ENCODE data around the gene CHI3L1. TPM values are rescaled to one million over a fixed set of nuclear protein-coding genes. Genes with fewer than 3 reads are reported as not detected.

CHI3L1 gene
- total RNA-seq, 1 donor from 2014 or later = not detected

DNA sequence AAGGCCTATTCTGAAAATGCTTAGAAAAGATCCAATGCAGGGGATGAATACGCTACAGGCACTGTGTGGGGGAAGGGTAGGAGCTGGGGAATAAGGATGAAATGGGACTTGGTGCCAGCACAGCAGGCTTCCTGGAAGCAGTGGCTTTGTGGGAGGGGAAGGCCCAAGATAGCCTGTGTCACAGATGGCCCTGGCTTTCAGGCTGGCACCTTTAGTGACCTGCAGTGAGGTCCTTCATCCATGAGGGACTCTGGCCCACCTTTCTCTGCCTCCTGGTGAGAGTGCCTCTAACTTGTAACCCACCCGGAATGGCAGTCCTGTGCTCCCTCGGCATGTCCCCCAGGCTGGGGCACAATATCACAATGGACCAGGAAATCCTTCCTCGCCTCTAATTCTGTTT, 919 bp downstream of the CHI3L1 start:
- H3K27ac Mint-ChIP-seq = no peak overlapping the region
- H3K27me3 Mint-ChIP-seq (ENCODE audit: insufficient read depth) = peaks cover 9% of the 10 kb centered on the region
- intact Hi-C loops (cut with micrococcal nuclease) = no loop called here
- DNase-seq (ENCODE audit: low spot score) = no peak
- no peaks in the 10 kb centered on the region for H3K4me1 Mint-ChIP-seq (ENCODE audit: low read depth)
- H3K9me3 Mint-ChIP-seq = no peaks in the 10 kb centered on the region
- H3K36me3 Mint-ChIP-seq (ENCODE audit: low read depth) = no peaks in the 10 kb centered on the region
- H3K4me3 Mint-ChIP-seq = no peak overlapping the region

DNA sequence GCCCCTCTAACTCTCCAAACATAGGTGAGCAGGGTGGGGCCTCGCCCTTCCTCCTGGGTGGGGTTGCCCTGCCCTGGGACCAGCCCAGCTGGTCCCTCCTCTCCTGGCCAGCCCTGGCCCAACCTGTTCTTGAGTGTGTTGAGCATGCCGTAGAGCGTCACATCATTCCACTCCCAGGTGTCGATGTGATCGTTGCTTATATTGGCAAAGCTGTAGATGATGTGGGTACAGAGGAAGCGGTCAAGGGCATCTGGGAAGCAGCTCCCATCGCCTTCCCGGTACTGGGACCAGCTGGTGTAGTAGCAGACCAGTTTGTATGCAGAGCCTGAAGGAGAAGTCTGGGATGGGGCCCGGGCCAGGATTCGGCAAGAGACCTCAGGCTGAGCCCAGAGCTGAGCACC, 1.4 kb downstream of the CHI3L1 start:
- H3K9me3 Mint-ChIP-seq = no peaks in the 10 kb centered on the region
- intact Hi-C loops (cut with micrococcal nuclease) = no loop called here
- no peak overlapping the region for H3K27ac Mint-ChIP-seq
- H3K4me3 Mint-ChIP-seq = no peak overlapping the region
- no peak for DNase-seq (ENCODE audit: low spot score)
- peaks cover 9% of the 10 kb centered on the region for H3K27me3 Mint-ChIP-seq (ENCODE audit: insufficient read depth)
- no peaks in the 10 kb centered on the region for H3K4me1 Mint-ChIP-seq (ENCODE audit: low read depth)
- no peaks in the 10 kb centered on the region for H3K36me3 Mint-ChIP-seq (ENCODE audit: low read depth)

DNA sequence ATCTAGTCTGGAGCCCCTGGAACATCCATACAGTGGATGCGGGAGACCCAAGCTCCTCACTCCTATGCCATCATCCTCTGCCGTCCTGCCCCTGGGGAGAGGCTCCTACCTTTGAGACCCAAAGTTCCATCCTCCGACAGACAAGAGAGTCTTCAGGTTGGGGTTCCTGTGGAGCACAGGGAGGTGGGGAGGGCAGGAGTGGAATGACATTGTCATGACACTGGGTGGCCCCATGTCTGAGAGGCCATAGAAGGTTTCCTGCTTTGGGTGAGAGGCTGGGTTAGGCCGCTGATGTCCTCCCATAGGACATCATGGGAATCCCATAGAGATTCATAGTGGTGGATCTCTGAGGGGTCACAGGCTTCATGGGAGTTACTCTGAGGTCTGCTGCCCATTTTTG, 2.0 kb downstream of the CHI3L1 start:
- Mint-ChIP-seq H3K27me3 (ENCODE audit: insufficient read depth) (peaks cover 9% of the 10 kb centered on the region), H3K36me3 (ENCODE audit: low read depth) (no peaks in the 10 kb centered on the region), H3K9me3 (no peaks in the 10 kb centered on the region), H3K4me1 (ENCODE audit: low read depth) (no peaks in the 10 kb centered on the region), H3K4me3 (no peak overlapping the region), H3K27ac (no peak overlapping the region)
- no peak for DNase-seq (ENCODE audit: low spot score)
- intact Hi-C loops (cut with micrococcal nuclease) = no loop called here

DNA sequence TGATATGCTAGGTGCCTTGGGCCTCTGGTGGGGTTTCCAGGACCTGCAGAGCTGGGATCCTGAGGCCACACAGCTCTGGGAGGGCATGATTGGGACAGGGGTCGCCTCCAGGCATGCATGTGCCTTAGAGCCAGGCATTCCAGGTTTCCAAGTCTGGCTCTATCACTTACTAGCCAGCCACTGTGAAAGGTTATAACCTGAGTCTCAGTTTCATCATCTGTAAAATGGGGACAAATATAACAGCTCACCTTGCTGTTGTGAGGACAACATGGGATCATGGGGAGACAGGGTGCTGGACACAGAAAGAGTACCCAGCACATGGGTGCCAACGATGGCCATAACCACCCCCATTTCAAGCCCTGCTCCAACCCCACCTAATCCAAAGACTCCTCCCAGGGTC, 2.7 kb downstream of the CHI3L1 start:
- intact Hi-C loops (cut with micrococcal nuclease) = no loop called here
- no peak overlapping the region for H3K4me3 Mint-ChIP-seq
- peaks cover 9% of the 10 kb centered on the region for H3K27me3 Mint-ChIP-seq (ENCODE audit: insufficient read depth)
- DNase-seq (ENCODE audit: low spot score) = no peak
- no peaks in the 10 kb centered on the region for H3K4me1 Mint-ChIP-seq (ENCODE audit: low read depth)
- H3K27ac Mint-ChIP-seq = no peak overlapping the region
- H3K36me3 Mint-ChIP-seq (ENCODE audit: low read depth) = no peaks in the 10 kb centered on the region
- H3K9me3 Mint-ChIP-seq = no peaks in the 10 kb centered on the region

DNA sequence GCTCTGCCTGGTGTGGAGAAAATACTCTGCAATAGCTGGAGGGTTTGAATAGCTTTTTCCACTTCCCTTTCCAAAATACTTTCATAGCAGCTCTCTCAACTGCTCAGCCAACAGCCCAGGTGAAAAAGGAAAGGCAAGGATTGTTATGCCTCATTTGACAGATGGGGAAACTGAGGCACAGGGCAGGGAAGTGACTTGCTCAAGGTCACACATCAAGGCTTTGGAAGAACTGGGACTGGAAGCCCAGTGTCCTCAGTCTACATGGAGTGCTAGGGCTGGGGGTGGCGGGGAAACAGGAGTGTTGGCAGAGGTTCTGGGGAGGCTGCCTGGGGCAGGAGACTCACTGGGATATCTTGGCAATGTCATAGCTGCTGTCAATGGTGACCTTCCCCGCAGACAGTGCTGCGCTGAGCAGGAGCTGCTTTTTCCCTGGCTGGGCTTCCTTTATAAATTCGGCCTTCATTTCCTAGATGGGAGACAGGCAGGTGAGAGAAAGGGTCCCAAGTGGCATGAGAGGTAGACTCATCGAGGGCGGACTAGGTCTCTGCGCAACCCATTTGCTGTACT, 4.0 kb downstream of the CHI3L1 start:
- Mint-ChIP-seq H3K27me3 (ENCODE audit: insufficient read depth) (peaks cover 2% of the 10 kb centered on the region), H3K4me1 (ENCODE audit: low read depth) (no peaks in the 10 kb centered on the region), H3K36me3 (ENCODE audit: low read depth) (no peaks in the 10 kb centered on the region), H3K4me3 (no peak overlapping the region), H3K9me3 (no peaks in the 10 kb centered on the region), H3K27ac (no peak overlapping the region)
- intact Hi-C loops (cut with micrococcal nuclease) = no loop called here
- DNase-seq (ENCODE audit: low spot score) = no peak

DNA sequence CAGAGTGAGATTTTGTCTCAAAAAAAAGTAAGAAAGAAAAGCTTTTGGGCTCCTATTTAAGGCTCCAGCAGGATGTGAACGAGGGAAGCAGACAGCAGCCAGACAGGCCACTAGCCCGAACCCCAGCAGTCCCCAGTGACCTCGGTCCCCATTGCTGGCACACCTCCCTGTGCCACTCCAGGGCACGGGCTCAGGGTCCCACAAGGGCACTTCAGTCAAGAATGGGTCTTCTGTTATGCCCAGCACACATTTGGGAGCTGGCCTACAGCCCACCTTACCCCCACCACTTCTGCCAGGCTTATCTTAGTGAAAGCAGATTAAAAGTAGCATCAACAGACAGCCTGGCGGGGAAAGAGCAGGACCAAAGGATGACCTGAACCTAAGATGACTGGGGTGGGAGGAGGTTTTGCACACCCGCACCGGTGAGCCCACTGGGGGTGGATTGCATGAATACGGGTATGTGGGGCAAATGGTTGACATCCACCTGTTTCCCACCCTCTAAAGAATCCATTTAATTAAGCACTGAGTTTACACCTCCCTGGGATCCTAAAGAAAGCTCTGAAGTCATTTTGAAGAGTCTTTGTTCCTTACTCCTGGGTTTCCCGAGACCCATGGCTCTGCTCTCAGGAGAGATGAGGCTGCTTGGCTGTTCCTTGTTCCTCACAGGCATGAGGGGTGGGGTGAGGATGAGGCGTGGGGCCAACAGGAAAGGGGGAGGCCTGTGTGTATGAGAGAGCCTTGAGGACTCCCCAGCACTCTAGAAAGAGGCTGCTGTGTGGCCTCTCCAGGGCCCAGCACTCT, 4.7 kb downstream of the CHI3L1 start:
- peaks cover 2% of the 10 kb centered on the region for H3K27me3 Mint-ChIP-seq (ENCODE audit: insufficient read depth)

DNA sequence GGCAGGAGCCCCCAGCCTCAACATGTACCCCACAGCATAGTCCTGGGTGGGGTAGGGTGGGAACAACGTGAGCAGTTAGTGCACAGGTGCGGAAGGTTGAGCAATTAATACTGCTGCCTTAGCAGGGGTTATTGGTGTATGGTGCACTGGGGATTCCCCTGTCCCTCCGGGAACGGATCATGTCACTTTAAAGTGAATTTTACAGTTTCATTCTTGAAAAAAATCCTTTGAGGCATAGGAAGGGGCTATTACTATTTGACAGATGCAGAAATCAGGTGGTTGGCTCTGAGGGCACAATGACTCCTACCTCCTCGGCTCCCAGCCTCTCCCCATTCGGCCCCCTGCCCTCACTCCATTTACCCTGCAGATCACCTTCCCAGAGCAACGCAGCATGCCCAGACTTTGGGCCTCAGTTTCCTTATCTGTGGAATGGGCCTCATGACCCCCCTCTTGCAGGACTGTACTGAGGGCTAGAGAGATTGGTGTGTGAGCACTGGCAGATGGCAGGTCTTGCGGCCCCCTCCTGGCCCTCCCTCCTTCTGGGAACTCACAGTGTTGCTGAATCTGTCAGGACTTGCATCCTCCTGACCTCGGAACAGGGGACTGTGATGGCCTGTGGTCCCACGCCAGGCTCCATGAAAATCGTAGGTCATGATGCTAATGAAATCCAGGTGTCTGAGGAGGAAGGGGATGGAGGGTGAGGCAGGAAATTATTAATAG, 5.7 kb downstream of the CHI3L1 start:
- DNase-seq (ENCODE audit: low spot score) = no peak
- Mint-ChIP-seq H3K9me3 (no peaks in the 10 kb centered on the region), H3K4me1 (ENCODE audit: low read depth) (no peaks in the 10 kb centered on the region), H3K27me3 (ENCODE audit: insufficient read depth) (peaks cover under 1% of the 10 kb centered on the region), H3K4me3 (no peak overlapping the region), H3K36me3 (ENCODE audit: low read depth) (no peaks in the 10 kb centered on the region), H3K27ac (no peak overlapping the region)
- intact Hi-C loops (cut with micrococcal nuclease) = no loop called here

More for the DNA sequence above, 4.7 kb downstream of the CHI3L1 start:
- no peak overlapping the region for H3K27ac Mint-ChIP-seq
- no peaks in the 10 kb centered on the region for H3K9me3 Mint-ChIP-seq
- H3K36me3 Mint-ChIP-seq (ENCODE audit: low read depth) = no peaks in the 10 kb centered on the region
- H3K4me1 Mint-ChIP-seq (ENCODE audit: low read depth) = no peaks in the 10 kb centered on the region
- no peak for DNase-seq (ENCODE audit: low spot score)
- intact Hi-C loops (cut with micrococcal nuclease) = no loop called here
- H3K4me3 Mint-ChIP-seq = no peak overlapping the region

DNA sequence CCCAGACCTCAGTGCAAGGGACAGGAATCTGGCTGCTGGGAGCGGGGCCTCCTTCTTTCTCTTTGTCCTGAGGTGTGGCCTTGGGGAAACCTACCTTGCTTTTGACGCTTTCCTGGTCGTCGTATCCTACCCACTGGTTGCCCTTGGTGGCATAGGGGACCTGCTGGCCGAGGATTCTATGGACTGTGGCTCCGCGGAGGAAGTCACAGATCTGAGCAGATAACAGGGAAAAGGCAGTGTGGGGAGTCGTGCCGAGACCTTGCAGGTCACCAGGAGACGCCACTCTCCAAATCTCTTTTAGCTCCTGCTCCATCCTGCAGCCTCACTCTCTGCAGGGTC, 6.9 kb downstream of the CHI3L1 start:
- Mint-ChIP-seq H3K36me3 (ENCODE audit: low read depth) (no peaks in the 10 kb centered on the region), H3K27ac (no peak overlapping the region), H3K4me3 (no peak overlapping the region), H3K9me3 (no peaks in the 10 kb centered on the region), H3K4me1 (ENCODE audit: low read depth) (no peaks in the 10 kb centered on the region), H3K27me3 (ENCODE audit: insufficient read depth) (peaks cover 2% of the 10 kb centered on the region)
- intact Hi-C loops (cut with micrococcal nuclease) = no loop called here
- DNase-seq (ENCODE audit: low spot score) = no peak

DNA sequence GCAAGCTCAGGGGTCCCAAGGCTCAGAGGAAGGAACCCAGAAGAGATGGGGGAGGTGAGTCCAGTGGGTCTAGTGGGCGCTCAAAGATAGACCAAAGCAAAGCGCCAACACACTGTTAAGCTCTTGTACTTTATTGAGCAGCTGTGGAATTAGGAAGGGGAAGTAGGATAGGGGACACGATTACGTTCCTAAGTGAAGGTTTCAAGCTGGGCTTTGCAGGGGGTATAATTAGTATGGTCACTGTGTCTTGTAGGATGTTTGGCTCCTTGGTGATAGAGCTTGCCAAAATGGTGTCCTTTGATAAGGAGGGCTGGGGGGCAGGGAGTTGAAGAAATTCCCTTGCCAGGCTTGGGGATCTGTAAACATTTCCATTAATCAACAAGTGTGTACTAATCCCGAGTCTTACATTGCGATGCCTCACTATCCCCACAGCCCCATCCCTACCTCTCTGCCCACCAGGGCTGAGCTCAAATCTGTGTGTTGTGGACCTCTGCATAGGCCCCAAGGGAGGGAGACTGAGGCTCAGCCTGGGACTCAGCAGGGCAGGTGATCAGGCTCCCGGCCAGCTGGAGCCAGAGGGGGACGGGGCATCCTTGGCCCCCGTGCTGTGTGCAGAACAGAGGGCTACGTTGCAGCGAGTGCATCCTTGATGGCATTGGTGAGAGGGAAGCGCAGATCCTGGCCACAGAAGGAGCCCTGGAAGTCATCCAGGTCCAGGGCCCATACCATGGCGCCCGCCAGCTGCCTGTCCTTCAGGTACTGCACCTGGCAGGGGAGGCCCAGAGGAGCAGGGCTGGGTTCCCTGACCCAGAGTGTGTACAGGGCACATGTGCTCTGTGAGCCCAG, 7.5 kb downstream of the CHI3L1 start:
- Mint-ChIP-seq H3K4me1 (ENCODE audit: low read depth) (no peaks in the 10 kb centered on the region), H3K27ac (no peak overlapping the region), H3K9me3 (no peaks in the 10 kb centered on the region), H3K4me3 (no peak overlapping the region), H3K27me3 (ENCODE audit: insufficient read depth) (peaks cover 2% of the 10 kb centered on the region), H3K36me3 (ENCODE audit: low read depth) (no peaks in the 10 kb centered on the region)
- no peak for DNase-seq (ENCODE audit: low spot score)
- intact Hi-C loops (cut with micrococcal nuclease) = no loop called here

DNA sequence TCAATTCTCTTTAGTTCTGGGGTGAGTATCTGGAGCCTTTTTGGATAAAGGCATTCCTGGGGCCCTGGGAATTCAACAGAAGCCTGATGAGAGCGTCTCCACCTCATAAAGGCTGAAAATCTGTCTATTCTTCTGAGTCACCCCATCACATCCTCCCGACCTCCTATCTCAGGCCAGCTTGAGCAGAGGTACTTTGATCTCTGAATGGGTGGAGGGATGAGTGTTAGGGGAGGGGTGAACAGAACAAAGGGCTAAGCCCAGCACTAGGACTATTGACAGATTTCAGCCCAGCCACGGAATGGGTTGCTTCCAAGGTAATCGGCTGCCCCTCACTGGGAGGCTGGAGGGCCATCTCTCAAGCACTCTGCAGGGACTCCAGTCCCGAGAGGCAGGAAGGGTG, 8.4 kb downstream of the CHI3L1 start:
- Mint-ChIP-seq H3K27me3 (ENCODE audit: insufficient read depth) (peaks cover 2% of the 10 kb centered on the region), H3K9me3 (no peaks in the 10 kb centered on the region), H3K36me3 (ENCODE audit: low read depth) (no peaks in the 10 kb centered on the region), H3K4me1 (ENCODE audit: low read depth) (no peaks in the 10 kb centered on the region), H3K27ac (no peak overlapping the region), H3K4me3 (no peak overlapping the region)
- no peak for DNase-seq (ENCODE audit: low spot score)
- intact Hi-C loops (cut with micrococcal nuclease) = no loop called here

DNA sequence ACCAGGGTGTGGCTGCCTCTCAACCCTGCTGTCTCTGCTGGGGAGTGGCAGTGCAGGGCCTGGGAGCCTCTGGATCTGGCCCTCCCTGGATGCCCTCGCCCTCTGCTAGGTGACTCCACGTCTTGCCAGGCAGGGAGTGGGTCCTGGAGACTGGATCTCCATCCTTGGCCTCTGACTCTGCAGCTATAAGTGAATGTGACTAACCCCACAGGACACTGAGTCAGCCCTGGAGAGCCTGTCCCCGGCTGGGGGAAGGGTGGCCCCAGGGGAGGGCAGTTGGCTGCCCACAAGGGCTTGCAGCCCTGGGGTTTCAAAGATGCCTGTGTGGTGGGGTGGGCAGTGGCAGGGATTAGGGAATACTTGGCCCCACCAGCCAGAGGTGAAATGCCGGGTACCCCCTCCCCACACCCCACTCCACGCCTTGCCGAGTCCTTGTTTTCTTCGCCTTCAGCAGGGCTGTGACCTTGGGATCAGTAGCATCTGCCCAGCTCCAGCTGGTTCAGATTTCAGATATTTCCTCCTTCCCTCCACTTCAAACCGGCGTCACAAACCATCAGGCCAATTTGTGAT, 8.9 kb downstream of the CHI3L1 start:
- Mint-ChIP-seq H3K4me1 (ENCODE audit: low read depth) (no peaks in the 10 kb centered on the region), H3K4me3 (no peak overlapping the region), H3K36me3 (ENCODE audit: low read depth) (no peaks in the 10 kb centered on the region), H3K9me3 (no peaks in the 10 kb centered on the region), H3K27ac (no peak overlapping the region), H3K27me3 (ENCODE audit: insufficient read depth) (peaks cover 2% of the 10 kb centered on the region)
- intact Hi-C loops (cut with micrococcal nuclease) = no loop called here
- DNase-seq (ENCODE audit: low spot score) = no peak

DNA sequence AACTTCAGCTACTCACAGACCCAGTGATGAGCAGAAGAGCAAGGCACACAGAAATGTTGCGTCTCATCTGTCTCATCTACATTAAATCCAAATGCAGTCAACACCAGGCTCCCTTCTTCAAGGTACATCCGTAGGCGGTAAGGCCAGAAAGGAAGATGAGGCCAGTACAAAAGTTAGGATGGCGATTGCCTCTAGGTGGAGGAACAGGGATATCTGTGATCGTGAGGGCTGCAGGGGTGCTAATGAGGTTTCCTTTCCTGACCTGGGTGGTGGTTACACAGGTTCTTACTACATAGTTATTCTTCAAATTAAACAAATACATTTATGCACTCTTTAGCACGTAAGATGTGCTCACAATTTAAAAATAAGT, 9.5 kb downstream of the CHI3L1 start:
- Mint-ChIP-seq H3K9me3 (no peaks in the 10 kb centered on the region), H3K4me1 (ENCODE audit: low read depth) (no peaks in the 10 kb centered on the region), H3K36me3 (ENCODE audit: low read depth) (no peaks in the 10 kb centered on the region), H3K27me3 (ENCODE audit: insufficient read depth) (peaks cover 2% of the 10 kb centered on the region), H3K4me3 (no peak overlapping the region), H3K27ac (no peak overlapping the region)
- intact Hi-C loops (cut with micrococcal nuclease) = no loop called here
- no peak for DNase-seq (ENCODE audit: low spot score)

Measured in activated T-helper 1 cell treated with anti-CD3 and anti-CD28 coated beads, Interleukin-12 subunit alpha, Interleukin-12 subunit beta, Interleukin-2, Interleukin-4 antibody, amounts not matched to agents 30 ng/mL and 10 ng/mL and 1 ng/mL, durations not matched to agents 14 hours and 24 hours and 36 hours (primary cell).